GM18517 (cell line): ENCODE results near the gene ATP8B4.
"Not testable (repeated sequence)": the region's sequence is repeated elsewhere in the genome, so short reads cannot be mapped to it uniquely, and the experiment has no call there.

Source experiments
- ATAC-seq: cut with Tn5 transposase; IDR thresholded peaks from one replicate; pipeline ENCODE4 v1.9.1; 2021; ENCODE audit warnings: mild to moderate bottlenecking, moderate library complexity; ENCODE audit not compliant: unreplicated experiment

Gene ATP8B4

GRCh38 chr15:50112488-50113186 is 6.4 kb downstream of the ATP8B4 start:
- no peak for ATAC-seq

DNA sequence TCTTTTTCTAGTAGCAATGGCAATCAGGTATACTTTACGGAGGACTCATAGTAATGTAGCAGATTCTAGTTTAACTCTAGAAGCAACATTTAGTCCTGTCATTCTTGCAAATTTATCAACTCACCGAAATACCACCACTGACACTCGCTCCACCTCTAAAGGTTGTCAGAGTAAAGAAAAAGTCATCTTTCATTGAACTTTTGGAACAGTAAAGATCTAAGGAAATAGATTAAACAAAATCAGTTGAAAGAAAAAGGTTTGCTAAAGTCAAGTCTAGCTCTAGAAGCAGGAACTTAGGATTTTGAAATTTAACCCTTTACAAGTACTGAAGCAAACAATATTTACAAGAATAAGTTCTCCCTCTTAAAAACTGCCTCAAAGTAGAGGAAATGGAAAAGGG is 8.7 kb downstream of the ATP8B4 start:
- ATAC-seq: no peak

- no peak for ATAC-seq
Observed at GRCh38 chr15:50109076-50109987, 9.7 kb downstream of the ATP8B4 start.

GRCh38 chr15:50108461-50108860 is 10.6 kb downstream of the ATP8B4 start:
- no peak for ATAC-seq

- peak; percentile 97 for ATAC-seq
Observed at GRCh38 chr15:50107591-50108408, 11.2 kb downstream of the ATP8B4 start.

- no peak for ATAC-seq
Observed at GRCh38 chr15:50107157-50107556, 11.9 kb downstream of the ATP8B4 start.

GRCh38 chr15:50106457-50106856 is 12.6 kb downstream of the ATP8B4 start:
- ATAC-seq: no peak

- no peak for ATAC-seq
Observed at GRCh38 chr15:50100486-50100885, 18.5 kb downstream of the ATP8B4 start.

DNA sequence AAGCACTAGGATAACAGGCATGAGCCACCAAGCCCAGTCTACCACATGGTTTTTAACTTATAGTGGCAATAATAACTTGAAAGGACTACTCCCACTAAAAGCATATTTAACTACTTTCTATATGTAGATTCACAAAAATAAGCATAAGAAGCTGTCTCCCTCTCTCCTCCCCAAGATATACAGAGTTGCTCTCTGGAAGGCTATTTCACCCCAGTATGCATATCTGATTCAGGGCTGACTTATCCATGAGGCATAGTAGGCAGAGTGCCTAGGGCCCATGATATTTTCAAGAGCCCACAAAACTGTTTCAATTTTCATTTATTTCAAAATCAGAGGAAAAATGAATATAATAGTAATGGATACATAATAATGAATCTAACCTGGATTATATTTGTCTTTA is 20.5 kb downstream of the ATP8B4 start:
- no peak for ATAC-seq

- ATAC-seq: no peak
Observed at GRCh38 chr15:50095938-50096821, 22.9 kb downstream of the ATP8B4 start.

DNA sequence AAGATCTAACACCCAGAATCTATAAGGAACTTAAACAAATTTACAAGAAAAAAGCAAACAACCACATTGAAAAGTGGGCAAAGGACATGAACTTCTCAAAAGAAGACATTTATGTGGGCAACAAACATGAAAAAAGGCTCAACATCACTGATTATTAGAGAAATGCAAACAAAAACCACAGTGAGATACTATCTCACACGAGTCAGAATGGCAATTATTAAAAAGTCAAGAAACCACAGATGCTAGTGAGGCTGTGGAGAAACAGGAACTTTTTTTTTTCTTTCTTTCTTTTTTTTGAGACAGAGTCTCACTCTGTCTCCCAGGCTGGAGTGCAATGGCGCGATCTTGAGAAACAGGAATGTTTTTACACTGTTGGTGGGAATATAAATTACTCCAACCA is 29.6 kb downstream of the ATP8B4 start:
- ATAC-seq: not testable (repeated sequence)

GRCh38 chr15:50084932-50085331 is 34.1 kb downstream of the ATP8B4 start:
- ATAC-seq: no peak

DNA sequence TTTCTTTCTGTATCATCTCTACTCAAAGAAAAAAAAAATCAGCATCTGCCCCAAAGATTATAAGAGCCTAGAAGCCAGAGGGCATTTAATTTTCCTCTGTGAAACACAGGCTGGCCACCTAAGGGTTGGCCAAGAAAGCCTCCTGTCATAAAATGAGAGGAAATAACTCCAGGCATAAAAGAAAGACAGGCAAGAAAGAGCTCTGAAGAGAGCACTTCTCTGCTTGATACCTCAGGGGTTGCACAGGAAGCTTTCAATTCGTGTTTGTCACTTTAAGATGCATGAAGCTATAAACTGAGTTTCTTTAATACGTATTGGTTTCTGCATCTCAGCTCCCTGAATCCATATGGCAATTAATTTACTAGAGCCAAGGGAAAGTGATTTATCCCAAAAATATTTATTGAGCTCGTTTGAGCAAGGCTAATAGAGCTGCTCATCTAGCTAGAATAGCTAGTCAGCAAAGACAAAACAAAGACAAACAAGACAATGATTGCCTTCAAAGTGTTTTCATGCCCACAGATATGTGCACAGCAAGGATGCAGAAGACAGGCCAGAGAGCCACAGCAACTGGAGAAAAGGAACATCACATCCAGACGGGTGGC is 35.5 kb downstream of the ATP8B4 start:
- no peak for ATAC-seq

DNA sequence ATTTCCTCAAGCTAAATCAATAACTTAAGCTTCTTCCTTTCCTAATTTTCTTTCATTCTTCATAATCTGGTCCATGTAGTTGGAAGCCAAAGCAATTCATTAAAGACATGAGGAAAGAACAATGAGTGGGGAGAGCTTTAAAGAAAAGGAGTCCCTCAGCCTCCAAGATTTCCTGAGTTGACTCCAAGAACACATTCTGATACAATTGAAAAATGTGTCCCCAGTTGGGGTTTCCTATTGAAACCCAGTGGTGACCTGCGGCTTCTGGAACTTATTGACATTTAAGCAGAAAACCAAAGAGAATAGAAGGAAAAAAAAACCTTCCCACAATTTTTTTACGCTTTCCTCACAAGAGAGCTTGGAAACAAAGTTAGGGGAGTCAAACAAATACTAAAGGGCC is 37.0 kb downstream of the ATP8B4 start:
- ATAC-seq: no peak

DNA sequence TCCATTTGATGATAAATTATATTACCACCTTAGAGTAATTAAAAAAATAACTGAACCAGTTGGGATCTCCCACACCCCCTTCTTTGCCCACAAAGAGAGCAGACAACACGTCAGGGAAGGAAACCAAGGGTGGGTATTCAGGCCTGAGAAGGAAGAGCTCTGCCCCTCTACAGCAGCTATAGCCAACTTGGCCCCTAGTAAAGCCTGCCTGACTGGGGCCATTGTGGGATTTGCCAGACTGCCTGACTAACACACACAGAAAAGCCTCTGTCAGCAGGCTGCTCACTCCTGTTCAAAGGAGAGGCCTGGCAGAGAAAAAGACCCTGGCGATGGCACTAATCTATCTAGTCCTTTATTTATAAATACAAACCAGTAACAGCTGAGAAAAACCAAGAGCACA is 41.4 kb downstream of the ATP8B4 start:
- no peak for ATAC-seq

DNA sequence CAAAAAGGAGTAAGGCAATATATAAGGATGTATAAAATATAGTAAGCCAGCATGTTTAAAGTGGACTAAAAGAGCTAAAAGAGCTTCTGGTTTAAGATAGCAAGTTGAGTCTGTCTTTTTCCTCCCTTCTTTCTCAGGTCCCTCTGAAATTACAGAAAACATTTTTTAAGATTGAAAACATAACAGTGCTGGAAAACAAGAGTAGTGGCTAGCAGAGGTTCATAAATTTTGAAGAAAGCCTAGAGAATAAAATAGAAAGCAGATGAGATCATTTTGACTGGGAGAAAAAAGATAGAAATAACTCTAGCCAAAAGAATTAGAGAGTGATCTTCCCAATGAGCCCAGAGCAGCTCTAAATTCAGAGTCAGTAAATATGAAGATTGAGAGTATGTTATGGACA is 41.9 kb downstream of the ATP8B4 start:
- no peak for ATAC-seq

DNA sequence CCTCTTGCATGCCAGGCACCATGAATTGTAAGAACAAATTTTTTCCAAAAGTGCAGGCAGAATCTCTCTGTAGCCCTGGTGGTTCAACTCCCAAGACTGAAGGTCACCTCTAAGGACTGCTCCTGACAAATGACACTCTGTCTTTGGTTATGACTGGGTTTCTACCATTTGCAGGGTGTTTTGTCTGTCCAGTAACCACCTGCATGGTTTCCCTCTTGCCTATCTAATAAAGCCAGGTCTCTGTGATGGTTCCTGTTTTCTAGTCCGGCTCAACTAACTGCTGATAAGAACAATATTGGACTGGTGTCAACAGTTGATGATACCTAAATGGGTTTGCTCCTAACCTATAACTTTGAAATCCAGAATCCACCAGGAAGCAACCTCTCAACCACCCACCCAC is 43.7 kb downstream of the ATP8B4 start:
- no peak for ATAC-seq

GRCh38 chr15:50071551-50072258 is 47.3 kb downstream of the ATP8B4 start:
- ATAC-seq: no peak

DNA sequence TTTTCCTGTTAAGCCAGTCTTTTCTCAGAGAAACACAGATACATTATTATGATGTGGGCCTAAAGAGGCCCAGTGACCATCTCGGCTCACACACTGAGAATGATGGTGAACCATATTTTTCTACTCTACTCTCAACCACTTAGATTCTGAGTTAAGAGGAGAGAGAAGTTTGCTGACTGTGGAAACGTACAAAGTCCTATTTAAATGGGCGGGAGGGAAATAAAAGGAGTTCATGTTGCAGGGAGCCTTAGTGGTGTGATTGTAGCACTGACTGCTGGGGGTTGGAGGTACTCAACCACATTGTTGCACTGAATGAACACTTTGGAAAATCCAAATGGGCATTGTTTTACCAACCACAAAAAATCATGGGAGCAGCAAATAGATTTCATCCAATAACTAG is 51.0 kb downstream of the ATP8B4 start:
- ATAC-seq: no peak
